Smooth muscle cell (in vitro differentiated cells): ENCODE measurements around the gene TP53I3. TPM values are rescaled to one million over a fixed set of nuclear protein-coding genes. Genes with fewer than 3 reads are reported as not detected.

Experiments
- DNase-seq: peaks from one replicate; lab custom pipeline; 2025; ENCODE audit not compliant: unreplicated experiment; lab: John Stamatoyannopoulos, UW
- H2AFZ ChIP-seq: fragments of 200-600 bp; sonication (generic); 2 replicates; pipeline ENCODE4 v1.6.0; 2016; ENCODE audit warnings: antibody characterized with exemption, low read depth, mild to moderate bottlenecking
- H3F3A ChIP-seq: fragments of 200-600 bp; sonication (generic); 2 replicates; pipeline ENCODE4 v1.6.0; 2017; ENCODE audit warnings: antibody characterized with exemption, low read depth
- H3K27ac ChIP-seq: fragments of 200-600 bp; sonication (generic); 2 replicates; pipeline ENCODE4 v1.5.1; 2016; ENCODE audit warnings: low read depth, mild to moderate bottlenecking
- H3K27me3 ChIP-seq: fragments of 200-600 bp; sonication (generic); 2 replicates; pipeline ENCODE4 v1.6.1; 2016; ENCODE audit warnings: low read depth, mild to moderate bottlenecking
- H3K36me3 ChIP-seq: fragments of 200-600 bp; sonication (generic); 2 replicates; pipeline ENCODE4 v1.5.1; 2016; ENCODE audit warnings: low read depth
- H3K4me1 ChIP-seq: fragments of 200-600 bp; sonication (generic); 2 replicates; pipeline ENCODE4 v1.5.1; 2016; ENCODE audit warnings: low read depth
- H3K4me2 ChIP-seq: fragments of 200-600 bp; sonication (generic); 2 replicates; pipeline ENCODE4 v1.6.0; 2016; ENCODE audit warnings: mild to moderate bottlenecking
- H3K4me3 ChIP-seq: fragments of 200-600 bp; sonication (generic); 2 replicates; pipeline ENCODE4 v1.5.1; 2016; ENCODE audit warnings: mild to moderate bottlenecking
- H3K79me2 ChIP-seq: fragments of 200-600 bp; sonication (generic); 2 replicates; pipeline ENCODE4 v1.6.0; 2016; ENCODE audit warnings: low read depth, mild to moderate bottlenecking
- H3K9ac ChIP-seq: fragments of 200-600 bp; sonication (generic); 2 replicates; pipeline ENCODE4 v1.6.0; 2016; ENCODE audit warnings: low read depth
- H3K9me3 ChIP-seq: fragments of 200-600 bp; sonication (generic); replicated peaks from 2 replicates; pipeline ENCODE4 v1.5.1; 2016; ENCODE audit warnings: low read depth
- H4K20me1 ChIP-seq: fragments of 200-600 bp; sonication (generic); 2 replicates; pipeline ENCODE4 v1.6.0; 2016; ENCODE audit warnings: low read depth
- CTCF ChIP-seq: fragments of 200-600 bp; sonication (generic); IDR thresholded peaks from 2 replicates; pipeline ENCODE4 v1.5.1; 2017; ENCODE audit warnings: borderline replicate concordance, mild to moderate bottlenecking, antibody characterized with exemption; ENCODE audit not compliant: insufficient read depth, poor library complexity, severe bottlenecking
- WGBS: methylation state at CpG from one replicate; pipeline ENCODE4 v1.1.7; 2016; ENCODE audit warnings: low lambda C conversion rate; 5-methylcytosine and 5-hydroxymethylcytosine counted together
- polyA plus RNA-seq: library from polyadenylated mRNA; unstranded; fragments of >200 nt; fragmentation: Nextera tagmentation; extraction: Ambion mirVana; gene quantifications from 2 replicates; pipeline ENCODE4 v1.2.1, GENCODE V29; 2016
- total RNA-seq: library from RNA; depleted of rRNA; stranded (reverse); fragments of >200 nt; gene quantifications from 2 replicates; pipeline ENCODE4 v1.2.3, GENCODE V29; 2014

Gene TP53I3
- total and polyA plus RNA-seq, 2 experiments from 2014 or later: 24.9 to 56.3 TPM

GRCh38 chr2:24083567-24084385 lies 858 bp downstream of the TP53I3 start:
- Histone ChIP-seq H3K9me3 (no peaks in the 10 kb centered on the region), H2AFZ (peak overlapping the region; percentile 99), H3K4me1 (peaks cover 9% of the 10 kb centered on the region), H3K4me3 (peak overlapping the region; percentile 71), H3K27me3 (no peaks in the 10 kb centered on the region), H3K4me2 (peak overlapping the region; percentile 82), H3K79me2 (no peaks in the 10 kb centered on the region), H4K20me1 (no peaks in the 10 kb centered on the region), H3K36me3 (peaks cover 4% of the 10 kb centered on the region), H3K9ac (peak overlapping the region; percentile 18), H3K27ac (peak overlapping the region; percentile 77), H3F3A (peaks cover 12% of the 10 kb centered on the region)
- TF ChIP-seq CTCF: no peak
- DNase-seq: peak; percentile 85
- WGBS: 7% methylated on average over 29 of the region's 30 CpGs

- peaks cover 13% of the 10 kb centered on the region for H3F3A ChIP-seq
- DNase-seq: no peak
- H3K27ac ChIP-seq: peak overlapping the region; percentile 77
- peak overlapping the region; percentile 99 for H2AFZ ChIP-seq
- peaks cover 9% of the 10 kb centered on the region for H3K4me1 ChIP-seq
- H3K36me3 ChIP-seq: peaks cover 4% of the 10 kb centered on the region
- H3K4me3 ChIP-seq: peak overlapping the region; percentile 71
- no peak overlapping the region for H3K9ac ChIP-seq
- no peak for TF ChIP-seq CTCF
- no peaks in the 10 kb centered on the region for H3K27me3 ChIP-seq
- WGBS: 80% methylated on average over 6 of the region's 8 CpGs
- H4K20me1 ChIP-seq: no peaks in the 10 kb centered on the region
- H3K9me3 ChIP-seq: no peaks in the 10 kb centered on the region
- H3K79me2 ChIP-seq: no peaks in the 10 kb centered on the region
- peak overlapping the region; percentile 82 for H3K4me2 ChIP-seq
These were observed 1.7 kb downstream of the TP53I3 start for GRCh38 chr2:24082787-24083566.

GRCh38 chr2:24080701-24081100 lies 3.9 kb downstream of the TP53I3 start:
- Histone ChIP-seq H2AFZ (no peak overlapping the region), H3K9ac (no peak overlapping the region), H3K4me2 (no peak overlapping the region), H3K27ac (no peak overlapping the region), H3K79me2 (peaks cover under 1% of the 10 kb centered on the region), H3K36me3 (peaks cover 4% of the 10 kb centered on the region), H3K4me3 (no peak overlapping the region), H3K4me1 (peaks cover 14% of the 10 kb centered on the region), H3K9me3 (no peaks in the 10 kb centered on the region), H4K20me1 (no peaks in the 10 kb centered on the region), H3F3A (peaks cover 13% of the 10 kb centered on the region), H3K27me3 (no peaks in the 10 kb centered on the region)
- WGBS: 71% methylated on average over 2 of the region's 2 CpGs
- TF ChIP-seq CTCF: no peak
- no peak for DNase-seq
